GM18499 (cell line): ENCODE data around the gene CAMTA1.
"Not testable (repeated sequence)": the region's sequence is repeated elsewhere in the genome, so short reads cannot be mapped to it uniquely, and the experiment has no call there.

ENCODE experiments used
- ATAC-seq: cut with Tn5 transposase; IDR thresholded peaks from one replicate; pipeline ENCODE4 v1.9.1; 2021; ENCODE audit warnings: moderate number of reproducible peaks; ENCODE audit not compliant: insufficient read depth, unreplicated experiment

The CAMTA1 gene

DNA sequence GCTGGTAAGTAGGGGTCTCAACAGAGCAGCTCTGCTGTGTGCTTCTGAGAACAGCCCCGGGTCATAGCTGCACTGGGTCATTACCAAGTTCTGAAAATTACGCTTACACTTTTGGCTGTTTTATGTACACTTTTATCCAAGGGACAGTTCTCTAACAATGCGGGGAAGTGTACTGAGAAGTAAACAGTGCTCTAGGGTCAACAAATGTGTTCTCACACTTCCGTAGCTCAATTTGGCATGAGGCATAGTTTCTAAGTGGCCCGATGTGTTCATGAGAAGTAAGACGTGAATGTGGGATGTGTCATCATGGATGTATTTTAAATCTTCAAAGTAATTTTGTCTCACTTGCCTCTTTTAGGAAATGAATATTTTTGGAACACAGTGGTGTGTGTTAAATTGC is 975.0 kb downstream of the CAMTA1 start:
- no peak for ATAC-seq

DNA sequence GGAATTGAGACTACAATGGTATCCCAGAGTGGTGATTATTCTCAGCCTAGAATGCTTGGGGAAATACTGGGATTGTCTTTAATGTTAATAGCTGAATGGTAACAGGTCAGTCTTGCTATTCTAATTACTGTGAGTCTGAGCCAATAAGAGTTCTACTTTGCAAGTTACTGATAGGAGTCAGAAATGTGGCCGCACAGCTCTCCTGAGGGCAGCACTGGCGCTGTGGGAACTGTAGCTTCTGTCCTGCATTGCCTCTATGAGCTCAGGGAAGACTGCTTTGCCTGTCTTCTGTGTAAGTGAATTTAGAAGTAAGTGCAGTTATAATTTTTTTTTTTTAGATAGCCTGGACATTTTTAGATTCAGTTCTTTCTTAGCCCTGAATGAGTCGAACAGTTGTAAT is 975.8 kb downstream of the CAMTA1 start:
- ATAC-seq, result no peak

DNA sequence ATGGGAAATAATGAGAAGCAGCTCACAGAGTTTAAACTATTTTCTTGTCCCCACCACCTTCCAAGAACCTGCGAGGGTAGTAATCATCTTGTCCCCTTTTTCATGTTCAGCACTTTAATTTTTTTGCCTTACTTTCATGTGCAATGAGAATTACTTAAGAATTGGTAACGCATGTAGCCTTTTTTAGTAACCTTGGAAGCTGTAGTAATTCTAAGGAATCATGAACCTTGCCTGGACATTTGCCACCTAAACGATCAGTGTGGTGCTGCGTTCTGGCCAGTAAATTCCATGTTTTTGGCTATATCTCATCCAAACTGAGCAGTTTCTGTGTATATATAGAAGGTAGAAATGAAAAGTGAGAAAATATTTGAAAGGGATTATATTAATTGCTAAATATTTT is 981.9 kb downstream of the CAMTA1 start:
- no peak for ATAC-seq

DNA sequence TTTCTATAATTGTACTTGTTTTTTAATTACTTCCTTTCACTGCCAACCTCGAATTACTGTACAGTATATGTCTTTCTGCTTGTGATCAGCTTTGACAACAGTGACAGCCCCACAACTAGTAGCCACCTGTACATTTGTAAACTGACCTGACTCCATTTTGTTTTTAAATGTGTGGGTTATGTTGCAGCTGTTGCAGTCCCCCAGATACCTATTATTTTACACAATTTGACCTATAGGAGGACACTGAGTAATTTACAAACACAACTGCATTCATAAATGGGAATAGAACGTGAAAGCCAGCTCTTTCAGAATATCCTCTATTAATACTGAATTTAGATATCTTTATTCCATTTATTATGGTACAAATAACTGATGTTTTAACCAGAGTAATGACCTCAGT is 983.3 kb downstream of the CAMTA1 start:
- ATAC-seq, result no peak

DNA sequence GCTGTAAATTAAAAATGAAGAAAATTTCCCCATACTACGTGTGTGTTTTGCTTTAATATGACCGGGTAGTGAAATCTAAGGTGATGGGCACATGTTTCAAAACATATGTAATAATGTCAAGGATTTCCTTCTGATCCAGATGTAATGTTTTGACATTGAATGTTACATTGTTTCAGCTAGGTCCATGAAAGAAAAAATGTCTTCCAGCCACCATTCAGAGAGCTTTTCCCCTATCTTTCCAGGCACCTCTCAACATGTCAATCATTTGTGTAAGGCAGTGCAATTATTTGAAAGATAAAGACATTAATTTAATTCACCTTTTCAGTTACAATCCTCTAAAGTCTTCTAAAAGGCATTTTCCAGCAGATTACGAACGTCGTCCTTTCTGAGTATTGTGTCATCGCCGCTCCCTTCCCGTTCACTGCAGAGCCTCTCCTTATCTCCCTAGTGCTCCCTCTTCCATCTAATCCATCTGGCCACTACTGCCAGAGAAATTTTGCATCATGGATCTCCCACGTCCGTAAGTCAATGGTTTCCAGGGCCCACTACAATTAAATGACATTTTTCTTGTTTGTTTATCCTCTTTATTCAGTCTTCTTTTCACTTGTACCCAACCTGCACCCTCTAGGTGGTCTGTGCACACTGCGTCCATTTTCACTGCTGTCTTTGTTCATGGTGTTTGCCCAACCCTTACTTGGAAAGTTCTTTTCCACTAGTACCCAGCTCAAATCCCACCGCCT is 984.6 kb downstream of the CAMTA1 start:
- ATAC-seq, result no peak

DNA sequence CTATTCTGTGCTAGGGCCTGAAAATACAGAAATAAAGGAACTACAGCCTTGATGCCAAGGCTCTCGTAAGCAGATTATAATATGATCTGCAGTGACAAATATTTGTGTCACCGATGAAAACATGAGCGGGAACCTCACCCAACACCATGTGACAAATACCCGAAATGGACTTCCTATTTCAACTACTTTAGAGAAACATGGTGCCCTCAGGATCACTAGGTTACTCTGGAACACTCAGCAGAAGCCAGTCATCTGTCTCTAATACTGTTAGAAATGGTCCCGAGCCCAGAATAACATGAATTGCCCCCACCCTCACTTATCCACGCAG is 985.4 kb downstream of the CAMTA1 start:
- ATAC-seq, result no peak

DNA sequence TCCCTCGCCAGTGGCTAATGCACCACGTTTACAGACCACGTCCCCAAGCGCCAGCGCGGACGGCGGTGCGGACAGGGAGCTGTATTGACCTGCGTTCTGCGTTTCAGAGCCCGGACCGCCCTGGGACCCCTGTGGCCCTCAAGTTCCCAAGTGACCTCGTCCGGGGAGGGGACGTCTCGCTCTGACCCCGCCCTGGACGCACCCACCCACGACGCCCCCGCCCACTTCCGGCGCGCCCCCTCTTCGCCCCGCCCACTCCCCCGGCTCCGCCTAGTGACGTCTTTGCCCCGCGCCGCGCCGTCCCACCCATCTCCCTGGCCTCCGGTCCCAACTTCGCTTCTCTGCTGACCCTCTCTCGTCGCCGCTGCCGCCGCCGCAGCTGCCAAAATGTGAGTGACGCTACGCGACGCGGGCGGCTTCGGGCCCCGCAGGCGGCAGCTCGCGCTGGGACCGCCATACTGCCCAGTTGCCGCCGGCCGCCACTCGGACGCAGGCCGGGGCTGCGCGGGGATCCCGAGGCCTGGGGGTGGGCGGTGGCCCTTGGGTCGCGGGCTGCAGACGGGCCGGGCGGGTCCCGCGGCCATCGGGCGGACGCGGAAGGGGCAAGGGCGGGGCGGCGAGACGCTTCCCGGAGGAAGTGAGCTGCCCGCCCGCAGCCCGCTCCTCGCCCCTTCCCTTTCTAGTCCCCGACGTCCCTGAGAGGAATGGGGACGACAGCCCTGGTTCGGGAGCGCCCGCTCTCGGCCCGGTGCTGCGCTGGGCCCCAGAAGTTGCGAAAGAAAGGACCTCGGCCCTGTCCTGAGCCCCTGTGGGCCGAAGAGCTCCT is 986.0 kb downstream of the CAMTA1 start, which contains the start of gene VAMP3:
Gene VAMP3, plus strand, starts transcription at position 300 of the 826 bp plus-strand sequence. Its CDS starts 88 bp downstream, at position 388.
- ATAC-seq, result no peak

DNA sequence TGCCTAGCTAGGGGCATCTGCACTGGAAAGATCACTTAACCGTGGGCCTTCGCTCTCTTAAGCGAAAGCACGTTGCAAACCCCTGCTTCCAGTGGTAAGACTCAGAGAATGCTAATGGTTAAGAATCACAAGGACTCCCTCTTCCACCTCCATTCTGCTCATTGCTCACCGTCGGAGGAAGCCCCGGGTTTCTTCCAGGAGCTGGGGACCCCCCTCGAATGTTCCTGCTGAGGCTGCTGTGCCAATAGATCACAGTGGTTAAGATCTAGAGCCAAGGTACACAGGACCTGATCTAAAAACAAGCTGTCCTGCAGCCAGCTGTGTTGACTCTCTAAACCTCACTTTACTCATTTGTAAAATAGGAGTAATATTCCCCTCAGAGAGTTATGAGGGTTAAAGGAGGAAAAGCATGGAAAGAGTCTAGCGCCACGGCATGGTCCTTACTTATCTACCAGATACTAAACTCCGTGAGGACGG is 986.6 kb downstream of the CAMTA1 start:
- no peak for ATAC-seq

DNA sequence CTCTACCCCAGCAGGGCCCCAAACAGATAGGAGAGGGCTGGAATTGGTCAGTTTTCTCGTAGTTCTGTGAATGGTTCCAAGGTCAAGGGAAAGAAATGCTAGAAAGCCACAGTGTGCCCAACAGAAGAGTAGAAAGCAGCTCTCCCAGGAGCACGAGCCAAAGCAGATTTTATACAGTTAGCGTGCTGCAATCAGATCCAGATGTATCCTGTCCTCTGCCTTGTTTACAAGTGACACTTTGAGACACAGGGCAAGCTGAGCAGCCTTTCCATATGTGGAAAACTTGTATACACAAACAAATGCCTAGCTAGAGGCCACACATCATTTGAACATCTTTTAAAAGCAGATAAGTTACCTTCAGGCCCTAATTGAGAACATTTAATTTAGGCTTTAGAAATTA is 992.3 kb downstream of the CAMTA1 start:
- ATAC-seq, result no peak

DNA sequence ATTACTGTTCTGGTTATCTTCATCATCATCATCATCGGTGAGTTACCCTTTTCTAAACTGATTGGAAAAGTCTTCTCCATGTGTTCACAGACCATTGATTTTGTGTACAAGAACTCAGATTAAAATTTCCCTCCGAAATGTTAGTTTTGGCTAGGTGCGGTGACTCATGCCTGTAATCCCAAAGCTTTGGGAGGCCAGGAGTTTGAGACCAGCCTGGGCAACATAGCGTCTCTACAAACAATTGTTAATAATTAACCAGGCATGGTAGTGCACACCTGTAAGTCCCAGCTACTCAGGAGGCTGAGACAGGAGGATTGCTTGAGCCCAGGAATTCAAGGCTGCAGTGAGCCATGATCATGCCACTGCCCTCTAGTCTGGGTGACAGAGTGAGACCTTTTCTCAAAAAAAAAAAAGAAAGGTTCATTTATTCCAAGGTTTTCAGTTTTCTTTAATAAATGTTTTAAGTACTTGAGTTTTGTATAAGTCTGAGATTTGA is 992.9 kb downstream of the CAMTA1 start:
- ATAC-seq, result no peak

DNA sequence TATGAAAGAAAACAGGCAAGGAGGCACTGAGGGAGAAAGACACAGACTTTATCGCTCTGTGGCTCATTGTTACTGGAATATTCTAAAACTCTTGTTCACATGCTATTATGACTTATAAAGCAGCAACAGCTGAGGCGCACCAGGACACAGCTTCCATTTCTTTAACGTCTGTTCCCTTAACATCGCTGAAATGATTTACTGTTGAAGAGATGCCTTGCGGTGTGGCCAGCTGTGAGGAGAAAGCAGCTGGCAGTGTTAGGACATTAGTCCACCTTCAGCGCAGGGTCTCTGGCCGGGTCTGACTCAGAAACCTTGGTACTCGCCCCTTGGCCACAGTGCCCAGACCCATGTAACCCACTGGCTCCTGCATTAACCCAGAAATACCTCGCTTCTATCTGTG is 995.7 kb downstream of the CAMTA1 start:
- ATAC-seq, result no peak

DNA sequence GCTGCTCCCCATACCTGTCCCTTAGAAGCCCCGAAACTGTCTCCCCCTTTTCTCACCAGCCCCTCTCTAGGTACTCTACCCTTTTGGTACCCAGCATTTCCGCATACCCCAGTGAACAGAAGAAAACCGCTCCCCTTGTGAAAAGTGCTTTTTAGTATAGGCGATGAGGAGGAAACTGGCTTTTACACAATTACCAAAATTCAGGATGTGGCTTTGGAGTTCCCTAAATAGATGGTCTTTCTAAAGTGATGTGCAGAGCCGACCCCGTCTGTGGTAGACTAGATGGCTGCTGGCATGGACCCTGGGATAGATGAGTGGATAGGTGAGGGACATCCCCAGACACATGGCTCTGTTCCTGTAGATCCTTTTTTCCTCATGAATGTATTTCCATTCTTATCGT is 996.2 kb downstream of the CAMTA1 start:
- ATAC-seq, result no peak

DNA sequence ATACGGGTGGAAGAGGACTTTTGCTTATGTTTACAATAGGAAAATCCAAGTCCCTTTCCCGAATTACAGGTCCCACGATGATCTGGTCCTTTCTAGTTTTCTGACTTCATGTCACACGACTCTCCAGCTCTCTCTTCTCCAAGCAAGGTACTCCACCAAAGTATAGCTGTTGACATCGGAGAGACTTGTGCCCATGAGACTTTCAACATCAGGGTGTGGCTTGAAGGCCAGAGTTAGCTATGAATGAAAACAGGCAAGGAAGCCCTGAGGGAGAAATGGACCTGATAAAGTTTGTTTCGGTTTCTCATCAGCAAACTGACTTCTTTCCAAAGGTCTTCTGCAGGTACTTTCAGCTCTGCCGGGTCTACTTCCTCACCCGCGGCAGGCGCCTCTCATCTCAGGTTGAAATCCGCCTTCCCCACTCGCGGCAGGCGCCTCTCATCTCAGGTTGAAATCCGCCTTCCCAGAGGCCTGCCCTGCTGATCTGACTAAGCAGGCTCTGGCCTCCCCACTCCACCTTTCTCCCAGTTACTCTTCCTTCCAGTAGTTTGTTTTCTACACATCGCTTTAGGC is 996.8 kb downstream of the CAMTA1 start:
- ATAC-seq, result no peak

DNA sequence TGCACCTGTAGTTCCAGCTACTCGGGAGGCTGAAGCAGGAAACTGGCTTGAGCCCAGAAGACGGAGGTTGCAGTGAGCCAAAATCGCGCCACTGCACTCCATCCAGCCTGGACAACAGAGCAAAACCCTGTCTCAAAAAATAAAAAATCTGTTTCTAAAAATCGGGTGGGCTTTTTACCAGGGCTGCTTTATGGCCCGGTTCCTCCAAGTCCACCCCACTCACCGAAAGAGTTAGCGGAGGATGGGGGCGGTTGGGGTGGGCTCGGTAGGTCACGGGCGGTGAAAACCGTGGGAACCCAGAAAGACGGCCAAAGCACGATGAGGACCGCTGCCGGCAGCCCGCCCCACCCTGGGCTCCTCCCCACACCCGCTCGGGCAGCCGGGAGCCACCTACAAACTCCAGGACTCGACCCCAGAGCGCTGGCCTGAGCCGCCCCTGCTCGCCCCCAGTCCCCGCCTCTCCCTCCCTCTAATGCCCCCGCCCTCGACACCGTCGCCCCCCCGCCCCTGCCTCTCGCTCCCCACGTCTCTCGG is 998.0 kb downstream of the CAMTA1 start:
- ATAC-seq, result no peak

DNA sequence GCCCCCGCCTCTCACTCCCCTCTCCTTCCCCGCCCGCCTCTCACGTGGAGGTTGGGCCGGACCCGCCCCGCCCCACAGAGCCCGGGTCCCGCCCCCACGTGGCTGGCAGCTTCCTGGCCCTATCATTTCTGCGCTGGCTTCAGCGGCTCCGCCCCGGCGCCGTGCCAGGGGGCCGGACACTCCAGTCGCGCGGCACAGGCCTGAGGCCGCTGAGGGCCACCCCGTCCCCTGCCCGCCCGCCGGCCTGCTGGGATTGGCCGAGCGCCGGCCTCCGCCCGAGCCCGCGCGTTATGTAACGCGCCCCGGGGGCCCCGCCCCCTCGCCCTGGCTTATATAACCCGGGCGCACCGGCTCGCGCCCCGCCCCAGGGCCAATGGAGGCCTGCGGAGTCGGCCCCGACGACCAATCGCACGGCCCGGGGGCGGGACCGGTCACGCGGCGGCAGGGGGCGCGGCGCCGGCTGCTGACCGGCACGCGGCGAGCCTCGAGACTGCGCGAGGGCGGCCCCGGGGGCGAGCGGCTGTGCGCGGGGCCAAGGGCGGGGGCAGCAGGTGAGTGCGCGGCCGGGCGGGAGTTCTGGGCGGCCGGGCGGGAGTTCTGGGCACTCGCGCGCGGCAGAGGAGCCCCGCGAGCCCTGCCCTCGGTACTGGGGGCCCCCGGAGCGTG is 998.7 kb downstream of the CAMTA1 start, which contains the start of gene PER3:
Gene PER3, plus strand, starts transcription at position 466 of the 666 bp plus-strand sequence. CDS start 587 bp downstream, outside the sequence.
- peak; percentile 67 for ATAC-seq

DNA sequence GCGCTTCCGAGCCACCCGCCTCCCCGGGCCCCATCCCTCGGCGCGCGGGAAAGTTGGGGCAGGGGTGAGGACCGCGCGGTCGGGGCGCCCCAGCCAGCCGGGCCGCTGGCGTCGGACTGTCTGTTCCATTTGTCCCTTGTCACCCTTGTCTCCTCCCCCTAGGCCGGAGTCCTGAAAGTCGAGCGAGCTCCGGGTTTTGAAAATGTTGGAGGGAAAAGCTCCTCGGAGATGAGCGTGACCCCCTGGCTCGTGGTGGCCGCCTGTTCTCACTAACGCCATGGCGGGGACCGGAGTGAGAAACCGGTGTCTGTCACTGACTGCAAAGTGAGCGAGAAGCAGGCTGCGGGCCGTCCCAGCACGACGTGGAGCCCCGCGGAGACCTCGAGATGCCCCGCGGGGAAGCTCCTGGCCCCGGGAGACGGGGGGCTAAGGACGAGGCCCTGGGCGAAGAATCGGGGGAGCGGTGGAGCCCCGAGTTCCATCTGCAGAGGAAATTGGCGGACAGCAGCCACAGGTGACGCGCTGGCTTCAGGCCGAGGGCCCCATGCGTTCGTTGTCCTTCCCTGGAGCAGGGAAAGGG is 999.3 kb downstream of the CAMTA1 start:
- no peak for ATAC-seq

DNA sequence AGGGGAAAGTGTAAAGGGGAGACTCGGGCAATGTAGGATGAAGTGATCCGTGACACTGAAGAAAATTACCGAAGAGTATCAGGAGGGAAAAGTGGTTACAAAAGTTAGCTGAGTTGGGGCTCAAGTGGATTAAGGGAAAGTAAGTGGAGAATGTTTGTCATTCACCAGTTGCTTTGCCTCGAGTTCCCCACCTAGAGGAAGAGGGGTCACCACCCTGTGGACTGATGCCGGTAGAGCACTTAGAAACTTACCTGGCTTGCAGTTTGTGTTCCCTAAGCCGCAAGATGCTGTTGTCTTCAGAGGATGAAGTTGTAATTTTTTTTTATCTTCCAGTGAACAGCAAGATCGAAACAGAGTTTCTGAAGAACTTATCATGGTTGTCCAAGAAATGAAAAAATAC is 999.9 kb downstream of the CAMTA1 start:
- no peak for ATAC-seq

DNA sequence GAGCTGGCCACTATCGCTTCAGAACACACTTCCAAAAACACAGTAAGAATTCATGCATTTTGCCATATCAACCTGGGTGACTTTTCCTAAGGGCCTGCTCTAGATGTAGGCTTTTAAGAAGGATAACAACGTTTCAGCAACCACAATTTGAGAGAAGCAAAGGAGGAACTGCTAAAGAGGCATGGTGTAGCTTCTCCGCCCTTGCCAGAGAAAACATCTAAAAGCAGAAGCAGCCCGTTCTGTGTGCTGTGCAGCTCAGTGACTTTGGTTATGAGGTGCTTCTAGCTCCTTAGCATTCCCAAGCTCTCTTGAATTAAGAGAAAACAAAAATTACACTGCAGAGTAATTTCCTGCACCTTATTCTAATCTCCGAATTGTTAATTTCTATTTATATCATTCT is 1001.5 kb downstream of the CAMTA1 start:
- ATAC-seq, result no peak

DNA sequence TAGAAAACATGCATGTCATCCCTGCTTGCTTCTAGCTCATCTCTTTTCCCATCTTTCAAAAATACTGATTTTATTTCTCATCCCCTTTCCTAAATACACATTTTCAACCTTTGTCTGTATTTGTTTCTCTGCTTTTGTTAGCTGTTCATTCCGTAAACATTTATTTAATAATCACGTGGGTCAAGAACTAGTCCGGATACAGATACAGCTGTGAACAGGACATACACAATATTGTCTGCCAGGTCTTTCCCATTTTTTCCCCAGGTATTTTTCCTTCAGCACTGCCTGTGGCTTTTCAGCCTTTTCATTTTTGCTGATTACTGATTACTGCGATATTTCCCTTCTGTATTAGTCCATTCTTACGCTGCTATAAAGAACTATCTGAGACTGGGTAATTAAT is 1004.6 kb downstream of the CAMTA1 start:
- no peak for ATAC-seq

DNA sequence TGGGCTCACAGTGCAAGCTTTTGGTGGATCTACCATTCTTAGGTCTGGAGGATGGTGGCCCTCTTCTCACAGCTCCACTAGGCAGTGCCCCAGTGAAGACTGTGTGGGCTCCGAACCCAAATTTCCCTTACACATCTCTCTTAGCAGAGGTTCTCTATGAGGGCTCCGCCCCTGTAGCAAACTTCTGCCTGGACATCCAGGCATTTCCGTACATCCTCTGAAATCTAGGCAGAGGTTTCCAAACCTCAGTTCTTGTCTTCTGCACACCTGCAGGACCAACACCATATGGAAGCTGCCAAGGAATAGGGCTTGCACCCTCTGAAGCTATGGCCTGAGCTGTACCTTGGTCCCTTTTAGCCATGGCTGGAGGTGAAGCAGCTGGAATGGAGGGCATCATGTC is 1005.8 kb downstream of the CAMTA1 start:
- not testable (repeated sequence) for ATAC-seq
